GM21526 (cell line): ENCODE data around the gene IL17C.

Source experiments
- ATAC-seq: cut with Tn5 transposase; IDR thresholded peaks from one replicate; pipeline ENCODE4 v1.9.1; 2021; ENCODE audit warnings: moderate library complexity; ENCODE audit not compliant: unreplicated experiment, low FRiP score

The IL17C gene

GRCh38 chr16:88638323-88639230, at the start of gene IL17C:
Gene IL17C (plus strand): TSS chr16:88638572. CDS start chr16:88638642, 70 bp downstream.
- no peak for ATAC-seq

GRCh38 chr16:88588754-88589153, 49.6 kb upstream of the IL17C start:
- ATAC-seq: no peak

GRCh38 chr16:88589441-88589840, 48.9 kb upstream of the IL17C start:
- ATAC-seq: no peak

GRCh38 chr16:88591577-88592021, 46.8 kb upstream of the IL17C start:
- ATAC-seq: no peak

GRCh38 chr16:88593061-88593460, 45.3 kb upstream of the IL17C start:
- ATAC-seq: no peak

GRCh38 chr16:88593489-88593888, 44.9 kb upstream of the IL17C start:
- ATAC-seq: no peak

- ATAC-seq: no peak
Observed at GRCh38 chr16:88593910-88594309, 44.5 kb upstream of the IL17C start.

- no peak for ATAC-seq
Observed at GRCh38 chr16:88595101-88595500, 43.3 kb upstream of the IL17C start.

GRCh38 chr16:88595921-88596320, 42.5 kb upstream of the IL17C start:
- no peak for ATAC-seq

GRCh38 chr16:88596483-88596882, 41.9 kb upstream of the IL17C start:
- no peak for ATAC-seq

GRCh38 chr16:88597856-88598491, 40.4 kb upstream of the IL17C start:
- ATAC-seq: no peak

- no peak for ATAC-seq
Observed at GRCh38 chr16:88599092-88599733, 39.2 kb upstream of the IL17C start.

- no peak for ATAC-seq
Observed at GRCh38 chr16:88599825-88600538, 38.4 kb upstream of the IL17C start.

GRCh38 chr16:88600539-88600896, 37.9 kb upstream of the IL17C start:
- no peak for ATAC-seq

- no peak for ATAC-seq
Observed at GRCh38 chr16:88601313-88602036, 36.9 kb upstream of the IL17C start.

GRCh38 chr16:88602091-88602490, 36.3 kb upstream of the IL17C start:
- ATAC-seq: no peak

- no peak for ATAC-seq
Observed at GRCh38 chr16:88605186-88606147, 32.9 kb upstream of the IL17C start.

GRCh38 chr16:88606148-88606757, 32.1 kb upstream of the IL17C start:
- no peak for ATAC-seq

GRCh38 chr16:88608076-88608475, 30.3 kb upstream of the IL17C start:
- no peak for ATAC-seq
